ENCODE measurements around the gene RAD1.

DNA sequence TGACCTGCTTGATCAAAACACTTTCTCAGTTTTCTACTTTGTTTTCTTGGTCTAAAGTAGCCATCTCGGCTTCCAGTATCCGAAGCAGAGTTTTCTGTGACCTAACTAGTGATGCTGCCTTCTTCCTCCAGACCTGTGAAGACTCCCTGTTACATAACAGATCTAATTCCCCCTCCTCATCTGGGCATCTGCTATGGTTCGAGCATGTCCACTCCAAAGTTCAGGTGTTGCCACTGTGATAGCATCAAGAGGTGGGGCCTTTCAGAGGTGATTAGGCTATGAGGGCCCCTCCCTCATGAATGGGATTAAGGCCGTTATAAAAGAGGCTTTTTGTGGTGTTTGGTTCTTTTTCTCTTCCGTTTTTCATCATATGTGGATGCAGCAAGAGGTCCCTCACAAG lies 56.1 kb downstream of the RAD1 start:
- TF ChIP-seq POLR2A (IDR thresholded peaks at IDR 0.05; ENCODE audit: low read length) (no peak), GATA1 (IDR thresholded peaks at IDR 0.05; ENCODE audit: low read depth, low read length) (no peak)
